ENCODE data around the gene PLEKHG1. TPM values are rescaled to one million over a fixed set of nuclear protein-coding genes. Genes with fewer than 3 reads are reported as not detected.

The PLEKHG1 gene
- total and polyA plus RNA-seq, 2 experiments from 2014 or later = 0.89 to 2.5 TPM

GRCh38 chr6:150567823-150568383 lies 31.8 kb upstream of the PLEKHG1 start:
- no peak overlapping the region for H3K27ac Mint-ChIP-seq

More at GRCh38 chr6:150567823-150568383, 31.8 kb upstream of the PLEKHG1 start:
- Histone ChIP-seq H3K4me3 (no peak overlapping the region), H3K9me2 (ENCODE audit: insufficient read depth) (peaks cover 4% of the 10 kb centered on the region; the same call in 1 of the 2 replicates), H3K79me2 (replicated peaks; ENCODE audit: insufficient read depth) (no peaks in the 10 kb centered on the region), H2AFZ (no peak overlapping the region), H3K27ac (ENCODE audit: low read depth) (no peak overlapping the region), H3F3A (replicated peaks; ENCODE audit: low read depth) (no peaks in the 10 kb centered on the region), H4K20me1 (replicated peaks; ENCODE audit: insufficient read depth) (no peaks in the 10 kb centered on the region), H3K4me2 (no peak overlapping the region), H3K4me1 (ENCODE audit: insufficient read depth) (no peaks in the 10 kb centered on the region), H3K36me3 (ENCODE audit: insufficient read depth) (no peaks in the 10 kb centered on the region), H3K27me3 (ENCODE audit: insufficient read depth) (no peaks in the 10 kb centered on the region)
- TF ChIP-seq CREB1 (CRISPR knock-in tag; IDR thresholded peaks at IDR 0.05; ENCODE audit: low read depth) (no peak), JUNB (IDR thresholded peaks at IDR 0.05; ENCODE audit: unreplicated experiment) (no peak), ZNF331 (CRISPR knock-in tag; IDR thresholded peaks at IDR 0.05; ENCODE audit: low read depth) (no peak), POLR2AphosphoS5 (IDR thresholded peaks at IDR 0.05; ENCODE audit: low read depth) (no peak), ZNF114 (CRISPR knock-in tag; IDR thresholded peaks at IDR 0.05) (no peak), STAT1 (IDR thresholded peaks at IDR 0.05; ENCODE audit: unreplicated experiment) (no peak), EZH2 (IDR thresholded peaks at IDR 0.05; ENCODE audit: low read depth, unreplicated experiment) (no peak), NANOG (IDR thresholded peaks at IDR 0.05; ENCODE audit: borderline replicate concordance) (no peak), CTCF (conservative IDR thresholded peaks at IDR 0.05; ENCODE audit: low read depth in 2 of 2) (no peak), ZNF462 (CRISPR knock-in tag; IDR thresholded peaks at IDR 0.05) (no peak), EZH2phosphoT487 (IDR thresholded peaks at IDR 0.05; ENCODE audit: unreplicated experiment) (no peak)
- TF ChIP-seq, protein P1, sequence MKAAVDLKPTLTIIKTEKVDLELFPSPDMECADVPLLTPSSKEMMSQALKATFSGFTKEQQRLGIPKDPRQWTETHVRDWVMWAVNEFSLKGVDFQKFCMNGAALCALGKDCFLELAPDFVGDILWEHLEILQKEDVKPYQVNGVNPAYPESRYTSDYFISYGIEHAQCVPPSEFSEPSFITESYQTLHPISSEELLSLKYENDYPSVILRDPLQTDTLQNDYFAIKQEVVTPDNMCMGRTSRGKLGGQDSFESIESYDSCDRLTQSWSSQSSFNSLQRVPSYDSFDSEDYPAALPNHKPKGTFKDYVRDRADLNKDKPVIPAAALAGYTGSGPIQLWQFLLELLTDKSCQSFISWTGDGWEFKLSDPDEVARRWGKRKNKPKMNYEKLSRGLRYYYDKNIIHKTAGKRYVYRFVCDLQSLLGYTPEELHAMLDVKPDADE (IDR thresholded peaks at IDR 0.05) = no peak
- TF ChIP-seq, protein P2, sequence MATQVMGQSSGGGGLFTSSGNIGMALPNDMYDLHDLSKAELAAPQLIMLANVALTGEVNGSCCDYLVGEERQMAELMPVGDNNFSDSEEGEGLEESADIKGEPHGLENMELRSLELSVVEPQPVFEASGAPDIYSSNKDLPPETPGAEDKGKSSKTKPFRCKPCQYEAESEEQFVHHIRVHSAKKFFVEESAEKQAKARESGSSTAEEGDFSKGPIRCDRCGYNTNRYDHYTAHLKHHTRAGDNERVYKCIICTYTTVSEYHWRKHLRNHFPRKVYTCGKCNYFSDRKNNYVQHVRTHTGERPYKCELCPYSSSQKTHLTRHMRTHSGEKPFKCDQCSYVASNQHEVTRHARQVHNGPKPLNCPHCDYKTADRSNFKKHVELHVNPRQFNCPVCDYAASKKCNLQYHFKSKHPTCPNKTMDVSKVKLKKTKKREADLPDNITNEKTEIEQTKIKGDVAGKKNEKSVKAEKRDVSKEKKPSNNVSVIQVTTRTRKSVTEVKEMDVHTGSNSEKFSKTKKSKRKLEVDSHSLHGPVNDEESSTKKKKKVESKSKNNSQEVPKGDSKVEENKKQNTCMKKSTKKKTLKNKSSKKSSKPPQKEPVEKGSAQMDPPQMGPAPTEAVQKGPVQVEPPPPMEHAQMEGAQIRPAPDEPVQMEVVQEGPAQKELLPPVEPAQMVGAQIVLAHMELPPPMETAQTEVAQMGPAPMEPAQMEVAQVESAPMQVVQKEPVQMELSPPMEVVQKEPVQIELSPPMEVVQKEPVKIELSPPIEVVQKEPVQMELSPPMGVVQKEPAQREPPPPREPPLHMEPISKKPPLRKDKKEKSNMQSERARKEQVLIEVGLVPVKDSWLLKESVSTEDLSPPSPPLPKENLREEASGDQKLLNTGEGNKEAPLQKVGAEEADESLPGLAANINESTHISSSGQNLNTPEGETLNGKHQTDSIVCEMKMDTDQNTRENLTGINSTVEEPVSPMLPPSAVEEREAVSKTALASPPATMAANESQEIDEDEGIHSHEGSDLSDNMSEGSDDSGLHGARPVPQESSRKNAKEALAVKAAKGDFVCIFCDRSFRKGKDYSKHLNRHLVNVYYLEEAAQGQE (IDR thresholded peaks at IDR 0.05; ENCODE audit: unreplicated experiment) = no peak
- H3K4me1 Mint-ChIP-seq = peaks cover under 1% of the 10 kb centered on the region
- no peak overlapping the region for H3K4me3 Mint-ChIP-seq
- no peaks in the 10 kb centered on the region; the same call in 2 of the 3 replicates for H3K9me3 Mint-ChIP-seq
- H3K27me3 Mint-ChIP-seq (ENCODE audit: insufficient read depth, low read depth, poor library complexity) = no peaks in the 10 kb centered on the region
- DNase-seq (ENCODE audit: low spot score) = no peak
- H3K36me3 Mint-ChIP-seq (ENCODE audit: low read depth) = no peaks in the 10 kb centered on the region
- ATAC-seq = no peak
